Stimulated activated CD4-positive, alpha-beta T cell treated with anti-CD3 and anti-CD28 coated beads, Interleukin-15, amount 100 ng/mL, for 48 hours (primary cell): ENCODE measurements around the gene MMP8.
"Not testable (repeated sequence)": the region's sequence is repeated elsewhere in the genome, so short reads cannot be mapped to it uniquely, and the experiment has no call there.

Source experiments
- DNase-seq, 2 donors: peaks; one replicate each; pipeline ENCODE4 v3.0.0-alpha.2; 2020; ENCODE audit warnings: low read depth in 2 of 2

Gene MMP8

GRCh38 chr11:102724904-102725500 lies at the start of gene MMP8:
MMP8 (minus strand) TSS chr11:102724954; CDS start chr11:102724855, 99 bp downstream.
- DNase-seq, result no peak

DNA sequence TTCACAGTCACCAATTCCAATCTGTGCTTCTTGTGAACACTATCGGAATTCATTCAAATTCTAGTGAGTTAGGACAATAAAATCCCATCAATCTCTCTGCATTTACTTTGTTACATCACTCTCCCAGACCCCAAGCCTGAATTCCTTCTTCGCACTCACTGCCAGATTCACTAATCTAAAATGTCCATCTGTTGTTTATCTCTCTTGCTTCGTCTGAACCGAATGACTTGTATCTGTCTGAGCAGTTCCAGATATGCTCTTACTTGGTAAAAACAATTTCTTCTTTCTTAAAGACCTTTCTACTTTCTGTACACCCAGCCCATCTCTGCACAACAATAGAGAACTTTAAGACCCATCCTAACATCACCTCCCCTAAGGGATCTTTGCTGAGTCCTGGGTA lies 48.6 kb upstream of the MMP8 start:
- DNase-seq, result no peak

GRCh38 chr11:102771351-102771750 lies 46.6 kb upstream of the MMP8 start:
- no peak for DNase-seq

GRCh38 chr11:102770191-102770590 lies 45.4 kb upstream of the MMP8 start:
- no peak for DNase-seq

- no peak for DNase-seq
These were observed 43.0 kb upstream of the MMP8 start for GRCh38 chr11:102767800-102768199.

DNA sequence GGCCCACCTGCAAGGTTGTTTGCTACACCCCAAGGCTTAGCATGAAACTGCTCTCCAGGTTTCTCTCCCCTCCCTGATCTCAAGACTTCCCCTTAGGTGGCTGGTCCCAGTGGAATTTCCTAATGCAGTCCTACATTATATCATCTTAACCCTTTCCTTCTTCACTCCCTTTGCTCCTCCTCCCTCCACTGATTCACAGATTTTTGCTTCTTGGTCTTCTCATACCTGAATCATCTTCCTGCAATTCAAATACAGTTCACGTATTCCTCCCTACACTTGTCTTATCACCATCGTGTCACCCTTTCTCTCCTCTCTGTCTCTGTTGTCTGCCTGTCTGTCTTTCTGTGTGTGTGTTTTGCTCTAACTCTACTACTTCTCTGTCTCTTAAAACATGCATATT lies 38.7 kb upstream of the MMP8 start:
- DNase-seq, result no peak

- no peak for DNase-seq
These were observed 37.6 kb upstream of the MMP8 start for GRCh38 chr11:102762361-102762767.

GRCh38 chr11:102761646-102762238 lies 37.0 kb upstream of the MMP8 start:
- DNase-seq, result no peak

GRCh38 chr11:102760344-102761035 lies 35.7 kb upstream of the MMP8 start:
- DNase-seq, result no peak

GRCh38 chr11:102757823-102758549 lies 33.2 kb upstream of the MMP8 start:
- DNase-seq, result no peak

- no peak for DNase-seq
These were observed 28.5 kb upstream of the MMP8 start for GRCh38 chr11:102753267-102753666.

DNA sequence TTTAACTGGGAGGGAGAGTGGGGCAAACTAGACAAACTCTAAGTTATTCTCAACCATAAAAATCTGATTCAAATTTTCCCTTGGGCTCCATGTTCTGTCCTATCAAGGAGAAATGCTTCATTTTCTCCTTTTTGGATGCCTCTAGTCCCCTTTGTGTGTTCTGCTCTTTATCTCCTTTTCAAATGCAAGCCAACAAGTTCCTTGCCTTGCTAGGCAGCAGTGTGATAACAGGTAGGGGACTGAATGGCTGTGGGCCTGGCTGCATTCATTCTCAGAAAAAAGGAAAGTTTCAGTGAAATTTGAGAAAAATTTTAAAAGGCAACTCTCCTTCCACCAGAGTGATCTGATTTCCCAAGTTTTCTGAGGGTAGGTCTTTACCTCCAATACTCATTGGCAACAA lies 26.9 kb upstream of the MMP8 start:
- no peak for DNase-seq

GRCh38 chr11:102749101-102749722 lies 24.5 kb upstream of the MMP8 start:
- DNase-seq, result no peak

DNA sequence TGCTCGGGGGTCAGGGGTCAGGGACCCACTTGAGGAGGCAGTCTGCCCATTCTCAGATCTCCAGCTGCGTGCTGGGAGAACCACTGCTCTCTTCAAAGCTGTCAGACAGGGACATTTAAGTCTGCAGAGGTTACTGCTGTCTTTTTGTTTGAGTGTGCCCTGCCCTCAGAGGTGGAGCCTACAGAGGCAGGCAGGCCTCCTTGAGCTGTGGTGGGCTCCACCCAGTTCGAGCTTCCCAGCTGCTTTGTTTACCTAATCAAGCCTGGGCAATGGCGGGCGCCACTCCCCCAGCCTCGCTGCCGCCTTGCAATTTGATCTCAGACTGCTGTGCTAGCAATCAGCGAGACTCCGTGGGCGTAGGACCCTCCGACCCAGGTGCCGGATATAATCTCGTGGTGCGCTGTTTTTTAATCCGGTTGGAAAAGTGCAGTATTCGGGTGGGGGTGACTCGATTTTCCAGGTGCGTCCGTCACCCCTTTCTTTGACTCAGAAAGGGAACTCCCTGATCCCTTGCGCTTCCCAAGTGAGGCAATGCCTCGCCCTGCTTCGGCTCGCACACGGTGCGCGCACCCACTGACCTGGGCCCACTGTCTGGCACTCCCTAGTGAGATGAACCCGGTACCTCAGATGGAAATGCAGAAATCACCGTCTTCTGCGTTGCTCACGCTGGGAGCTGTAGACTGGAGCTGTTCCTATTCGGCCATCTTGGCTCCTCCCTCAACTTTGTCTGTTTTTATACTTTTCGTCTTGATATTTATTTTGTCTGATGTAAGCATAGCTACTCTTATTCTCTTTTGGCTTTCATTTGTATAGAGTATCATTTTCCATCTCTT lies 22.2 kb upstream of the MMP8 start:
- DNase-seq, result not testable (repeated sequence)

- DNase-seq, result no peak
These were observed 9.9 kb upstream of the MMP8 start for GRCh38 chr11:102734650-102735049.

DNA sequence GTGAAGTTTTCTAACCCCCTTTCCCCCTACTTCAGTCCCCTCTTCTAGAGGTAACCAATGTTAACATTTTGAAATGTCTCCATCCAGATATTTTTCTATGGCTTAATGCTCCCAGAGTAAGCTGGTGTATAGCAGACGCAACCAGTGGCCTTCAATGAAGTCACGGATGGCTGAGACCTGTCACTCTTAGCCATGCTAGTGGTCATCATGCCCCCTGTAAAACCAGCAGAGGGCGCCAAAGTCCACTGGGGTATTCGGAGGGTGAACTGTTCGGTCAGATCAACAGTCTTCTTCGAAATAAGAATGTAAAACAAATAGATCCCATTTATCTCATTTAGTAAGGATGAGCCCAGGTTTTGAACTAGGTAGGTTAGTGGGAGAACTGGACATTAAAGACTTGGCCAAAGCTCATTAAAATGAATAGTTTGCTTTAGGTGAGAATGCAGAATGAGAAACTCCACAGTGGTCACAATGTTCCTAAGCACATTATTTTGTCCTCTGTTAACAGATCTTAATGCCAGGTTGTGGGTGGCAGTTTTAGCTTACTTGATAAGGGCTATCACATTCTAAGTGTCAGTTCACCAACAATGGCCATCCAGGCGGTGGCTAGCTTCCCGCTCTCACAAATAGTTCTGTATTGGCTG lies 8.6 kb upstream of the MMP8 start:
- peak; percentile 12 to 48 for DNase-seq

- DNase-seq, result not testable (repeated sequence)
These were observed 6.2 kb upstream of the MMP8 start for GRCh38 chr11:102730944-102731343.

DNA sequence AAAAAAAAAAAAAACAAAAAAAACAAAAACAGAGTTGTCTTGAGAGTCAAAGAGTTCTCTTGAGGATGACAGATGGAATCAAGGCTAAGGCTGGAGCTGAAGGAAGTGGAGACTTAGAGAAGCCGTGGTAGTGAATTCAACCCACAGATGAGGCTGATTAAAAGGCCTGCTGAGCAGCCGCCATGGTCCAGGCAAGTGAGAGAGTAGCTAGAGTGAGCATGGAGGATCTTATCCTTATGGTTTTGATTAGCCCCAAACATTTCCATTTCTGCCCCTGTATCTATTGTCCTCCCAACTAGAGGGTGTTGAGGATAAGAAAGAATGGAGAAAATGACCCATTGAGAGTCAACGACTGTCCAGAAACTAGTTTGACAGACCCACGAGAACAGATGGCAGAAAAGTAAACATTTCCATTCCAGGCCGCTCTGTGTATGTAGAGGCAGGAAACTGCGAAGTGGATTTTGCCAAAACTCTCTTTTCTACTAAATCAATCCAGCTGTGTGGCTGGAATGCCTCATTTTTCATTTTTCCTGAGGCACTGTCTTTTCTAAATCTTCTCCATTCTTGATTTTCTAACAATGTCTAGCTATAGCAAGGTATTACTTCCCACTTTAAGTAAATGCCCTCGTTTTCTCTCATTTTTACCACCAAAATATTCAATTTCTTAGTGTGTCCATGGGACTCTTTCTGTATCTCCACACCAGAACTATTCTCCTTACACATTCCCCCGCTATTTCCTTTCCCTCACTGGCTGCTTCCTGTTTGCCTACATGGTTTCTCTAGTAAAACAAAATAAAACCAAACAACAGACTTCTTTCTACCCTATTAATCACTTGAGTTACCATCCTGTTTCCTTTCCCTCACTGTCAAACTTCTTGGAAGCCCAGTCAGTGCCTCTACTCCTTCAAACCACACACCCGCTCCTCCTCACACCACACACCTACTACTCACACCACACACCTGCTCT lies 5.4 kb upstream of the MMP8 start:
- no peak for DNase-seq

GRCh38 chr11:102727890-102728289 lies 3.1 kb upstream of the MMP8 start:
- DNase-seq, result no peak

DNA sequence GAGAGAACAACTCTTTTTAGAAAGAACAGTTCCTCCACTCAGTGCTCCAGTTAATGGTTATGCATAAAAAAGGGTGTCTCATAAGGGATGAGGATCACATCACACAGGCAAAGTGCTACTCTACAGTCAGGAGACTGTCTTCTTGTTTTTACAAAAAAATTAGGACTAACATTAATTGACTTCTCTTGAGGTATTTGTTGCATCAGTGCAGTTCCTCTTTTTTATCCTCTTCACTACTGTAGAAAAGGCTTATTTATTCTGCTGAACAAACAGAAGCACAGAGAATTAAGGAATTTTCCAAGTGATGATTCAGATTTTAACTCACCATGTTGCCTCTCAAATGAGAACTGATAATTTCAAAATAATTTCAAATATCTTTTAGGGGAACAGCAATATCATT lies 1.9 kb downstream of the MMP8 start:
- DNase-seq, result no peak
